Cerebellar cortex (tissue), 1 donor: ENCODE measurements around the gene DZIP1.
"Not testable (repeated sequence)": the region's sequence is repeated elsewhere in the genome, so short reads cannot be mapped to it uniquely, and the experiment has no call there.

Experiments
- DNase-seq: peaks from one replicate; pipeline ENCODE4 v3.0.0-alpha.2; 2015; ENCODE audit warnings: low spot score

DZIP1 gene

DNA sequence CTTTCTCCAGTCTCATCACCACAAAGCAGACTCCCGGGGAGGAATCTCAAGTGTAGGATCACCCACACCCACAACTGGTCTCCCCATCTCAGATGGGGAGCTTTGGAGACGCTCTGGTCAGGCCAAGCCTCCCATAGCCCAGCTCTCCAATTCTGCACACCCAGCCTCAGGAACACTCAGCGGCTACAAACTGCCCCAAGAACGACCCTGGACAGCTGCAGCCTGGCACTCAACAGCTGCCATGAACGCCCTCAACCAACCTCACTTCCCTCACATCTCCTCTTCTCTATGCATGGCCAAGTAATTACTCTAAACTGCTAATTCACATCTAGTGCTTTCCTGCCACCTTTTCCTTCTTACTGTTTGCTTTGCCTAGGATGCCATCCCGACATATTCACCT is 42.6 kb downstream of the DZIP1 start:
- no peak for DNase-seq

DNA sequence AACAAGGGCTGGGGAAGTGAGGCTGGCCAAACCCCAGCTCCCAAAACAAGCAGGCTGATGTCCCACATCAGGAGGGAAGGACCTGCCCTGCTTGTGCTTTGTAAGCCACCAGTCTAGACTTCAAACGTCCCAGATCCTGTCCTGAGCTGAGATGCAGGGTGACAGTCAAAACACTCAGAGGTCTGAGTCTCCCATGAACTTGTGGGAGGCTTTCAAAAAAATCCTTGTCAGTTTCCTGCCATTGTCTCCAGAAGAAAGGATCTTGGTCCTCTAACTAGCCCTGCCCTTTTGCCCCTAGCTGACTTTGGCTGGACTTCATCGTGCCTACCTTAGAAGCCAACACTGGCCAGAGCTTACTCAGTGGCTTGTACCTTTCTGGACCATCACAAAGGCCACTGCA is 43.3 kb downstream of the DZIP1 start:
- DNase-seq = no peak

DNA sequence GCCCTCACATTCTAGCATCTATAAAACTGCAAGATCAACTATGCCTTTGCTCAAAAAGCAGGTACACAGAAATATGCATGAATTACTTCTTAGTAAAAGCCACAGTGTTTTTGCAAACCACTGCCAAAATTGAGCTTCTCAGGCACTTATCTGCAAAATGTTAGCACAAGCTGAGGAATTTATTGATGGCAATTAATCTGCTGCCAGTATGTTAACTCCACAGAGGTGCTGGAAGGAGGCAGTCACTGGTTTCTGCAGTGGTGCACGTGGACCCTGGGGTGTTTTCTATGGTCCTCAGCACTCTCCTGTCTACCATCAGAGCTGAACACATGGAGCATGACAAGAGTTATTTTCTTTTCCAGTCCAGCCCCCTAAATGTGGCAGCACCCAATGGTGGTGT is 47.8 kb downstream of the DZIP1 start:
- DNase-seq = no peak

DNA sequence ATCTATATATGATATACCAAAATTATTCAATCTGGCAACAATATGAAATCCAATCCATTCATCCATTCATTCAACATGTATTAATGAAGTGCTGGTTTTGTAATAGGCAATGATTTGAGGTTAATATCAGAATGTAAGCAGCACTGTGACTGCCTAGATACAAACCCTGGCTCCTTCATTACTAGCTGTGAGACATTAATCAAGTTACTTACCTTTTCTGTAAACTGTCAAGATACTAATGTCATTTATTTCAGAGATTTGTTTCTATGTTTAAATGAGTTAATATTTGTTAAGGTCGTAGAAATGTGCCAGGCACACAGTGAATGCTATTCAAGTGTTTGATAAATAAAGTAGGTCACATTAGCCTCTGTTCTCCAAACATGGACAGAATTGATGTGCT is 51.0 kb downstream of the DZIP1 start:
- no peak for DNase-seq

DNA sequence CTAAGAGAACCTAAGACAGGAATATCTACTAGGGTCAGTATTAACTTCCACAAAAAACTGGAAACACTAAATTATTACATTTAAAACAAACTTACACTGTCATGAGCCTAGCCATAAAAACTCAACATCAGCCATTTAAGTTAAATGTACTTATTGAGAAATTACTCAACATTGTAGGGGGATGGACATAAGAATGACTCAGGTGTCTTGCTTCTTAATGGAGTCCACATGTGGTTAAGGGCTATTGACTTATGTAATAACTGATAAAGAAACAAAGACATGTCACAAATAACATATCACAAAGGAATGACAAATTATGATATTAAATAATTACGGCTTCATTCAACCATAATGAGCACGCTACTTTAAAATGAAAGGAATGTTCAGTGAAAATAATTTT is 55.8 kb downstream of the DZIP1 start:
- DNase-seq = no peak

DNA sequence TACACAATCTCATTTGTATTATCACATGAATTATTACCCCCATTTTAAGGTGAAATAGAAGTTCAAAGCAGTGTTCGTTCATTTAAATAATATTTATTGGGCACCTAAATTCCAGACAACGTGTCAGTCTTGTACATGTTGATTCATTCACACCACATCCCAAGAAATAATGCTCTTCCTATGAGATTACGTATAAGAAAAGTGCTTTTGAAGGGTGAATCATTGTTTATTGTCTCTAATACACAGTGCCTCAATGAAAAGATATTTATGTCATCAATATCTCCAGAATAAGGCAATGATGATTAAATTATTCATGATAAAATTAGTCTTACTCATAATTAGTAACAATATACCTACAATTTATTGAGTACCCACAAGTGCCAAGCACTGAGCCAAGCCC is 56.4 kb downstream of the DZIP1 start:
- no peak for DNase-seq

DNA sequence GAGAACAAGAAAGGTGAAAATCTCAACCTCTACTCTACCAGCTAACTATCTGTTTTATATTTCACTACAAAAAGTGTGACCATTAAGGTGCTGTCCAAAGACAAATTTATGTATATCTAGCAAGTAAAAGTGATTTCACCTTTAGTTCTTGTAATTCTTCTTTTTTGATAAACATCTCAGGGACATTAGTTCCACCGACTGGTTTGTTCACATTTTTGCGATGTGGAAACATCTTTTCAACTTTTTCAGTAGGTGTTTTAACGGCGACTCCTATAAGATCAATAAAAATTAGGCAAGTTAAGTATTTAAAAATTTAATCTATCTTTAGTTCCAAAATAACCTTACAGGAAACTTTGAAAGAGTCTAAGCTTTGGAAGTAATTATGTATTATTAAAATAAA is 58.6 kb downstream of the DZIP1 start:
- DNase-seq = no peak

DNA sequence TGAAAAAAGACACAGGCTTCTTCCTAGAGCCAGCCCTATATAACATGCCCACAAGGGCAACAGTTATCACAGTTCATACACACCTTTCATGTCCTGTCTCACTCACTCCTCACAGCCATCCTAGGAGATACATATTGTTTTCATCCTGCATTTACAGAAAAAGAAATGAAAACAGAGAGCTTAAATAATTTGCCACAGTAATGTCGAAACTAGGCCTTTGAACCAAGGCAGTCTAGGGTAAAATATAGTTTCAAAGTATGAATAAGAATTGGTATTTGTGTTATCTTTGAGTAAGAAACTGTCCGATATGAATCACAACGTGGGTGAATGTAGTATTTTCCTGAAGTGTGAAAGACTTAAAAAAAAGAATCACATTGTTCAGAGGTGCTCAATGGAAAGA is 65.2 kb downstream of the DZIP1 start:
- DNase-seq = no peak

DNA sequence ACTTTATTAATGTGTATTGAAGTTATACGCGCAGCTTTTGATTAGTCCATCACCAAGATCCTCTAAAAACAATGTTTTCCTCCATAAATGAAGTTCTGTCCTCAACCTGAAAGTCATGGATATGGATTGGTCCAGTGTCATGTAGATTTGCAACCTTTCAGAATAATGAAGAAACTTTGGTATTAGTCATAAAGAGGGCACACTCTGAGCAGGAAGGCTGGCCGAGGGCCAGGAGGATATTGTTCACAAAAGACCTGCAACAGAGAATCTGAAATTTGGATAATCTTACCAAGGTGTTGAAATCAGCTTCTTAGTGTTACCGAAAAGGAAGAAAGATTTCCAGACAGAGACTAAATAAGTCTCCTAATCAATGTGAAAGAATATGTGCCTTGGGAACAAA is 71.3 kb downstream of the DZIP1 start:
- no peak for DNase-seq

DNA sequence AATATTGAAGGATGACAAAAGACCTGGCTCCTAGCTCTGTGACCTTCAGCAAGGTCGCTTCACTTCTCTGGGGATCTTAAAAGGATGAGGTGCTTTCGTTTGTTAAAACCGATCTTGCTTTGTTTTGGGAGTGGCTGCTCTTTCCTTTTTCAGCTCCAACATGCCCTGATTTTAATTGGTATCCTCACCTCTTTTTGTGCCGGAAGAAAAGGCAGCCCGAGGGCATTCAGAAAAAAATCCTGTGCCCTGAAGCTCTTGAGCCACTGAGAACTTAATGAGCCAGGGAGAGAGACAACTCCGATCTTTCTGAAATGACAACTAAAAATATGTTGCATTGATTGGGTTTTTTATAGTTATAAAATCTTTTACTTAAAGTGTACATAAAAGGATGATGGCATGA is 72.6 kb downstream of the DZIP1 start:
- no peak for DNase-seq

DNA sequence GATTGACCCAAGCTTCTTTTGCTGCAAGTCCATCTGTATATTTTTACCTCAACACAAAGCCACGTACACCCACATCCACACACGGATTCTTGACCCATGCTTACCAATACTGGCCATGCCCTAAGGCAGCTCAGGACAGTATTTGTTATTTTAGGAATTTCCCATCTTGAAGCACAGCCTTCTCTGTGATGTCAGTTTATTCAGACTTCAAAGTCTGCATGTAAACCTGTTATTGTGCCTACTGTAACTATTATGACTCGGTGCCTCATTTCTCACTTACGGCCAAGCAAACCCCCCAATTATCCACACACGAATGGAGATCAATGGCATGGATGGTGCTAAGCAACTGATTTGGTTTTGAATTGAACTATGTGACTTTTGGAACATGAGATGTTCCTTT is 74.5 kb downstream of the DZIP1 start:
- DNase-seq = no peak

DNA sequence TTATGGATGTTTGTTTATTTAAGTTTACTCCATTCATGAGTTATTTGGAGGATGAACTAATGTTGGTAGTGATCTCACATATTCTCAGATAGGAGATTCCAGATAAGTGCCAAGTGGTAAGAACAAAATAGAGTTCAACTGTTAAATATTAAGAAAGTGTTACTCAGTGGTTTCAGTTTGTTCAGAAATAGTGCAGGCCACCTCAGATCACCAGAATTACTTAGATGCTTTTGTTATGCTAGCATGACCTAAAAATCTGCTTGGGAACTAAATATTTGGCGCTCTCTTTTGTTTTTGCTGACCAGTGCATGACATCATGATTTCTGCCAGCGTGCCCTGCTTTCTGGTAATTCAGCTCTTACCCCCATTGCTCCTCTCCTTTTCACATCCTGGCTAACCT is 76.4 kb downstream of the DZIP1 start:
- no peak for DNase-seq

DNA sequence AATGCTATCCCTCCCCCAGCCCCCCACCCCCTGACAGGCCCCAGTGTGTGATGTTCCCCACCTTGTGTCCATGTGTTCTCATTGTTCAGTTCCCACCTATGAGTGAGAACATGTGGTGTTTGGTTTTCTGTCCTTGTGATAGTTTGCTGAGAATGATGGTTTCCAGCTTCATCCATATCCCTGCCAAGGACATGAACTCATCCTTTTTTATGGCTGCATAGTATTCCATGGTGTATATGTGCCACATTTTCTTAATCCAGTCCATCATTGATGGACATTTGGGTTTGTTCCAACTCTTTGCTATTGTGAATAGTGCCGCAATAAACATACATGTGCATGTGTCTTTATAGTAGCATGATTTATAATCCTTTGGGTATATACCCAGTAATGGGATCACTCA is 78.7 kb downstream of the DZIP1 start:
- not testable (repeated sequence) for DNase-seq

DNA sequence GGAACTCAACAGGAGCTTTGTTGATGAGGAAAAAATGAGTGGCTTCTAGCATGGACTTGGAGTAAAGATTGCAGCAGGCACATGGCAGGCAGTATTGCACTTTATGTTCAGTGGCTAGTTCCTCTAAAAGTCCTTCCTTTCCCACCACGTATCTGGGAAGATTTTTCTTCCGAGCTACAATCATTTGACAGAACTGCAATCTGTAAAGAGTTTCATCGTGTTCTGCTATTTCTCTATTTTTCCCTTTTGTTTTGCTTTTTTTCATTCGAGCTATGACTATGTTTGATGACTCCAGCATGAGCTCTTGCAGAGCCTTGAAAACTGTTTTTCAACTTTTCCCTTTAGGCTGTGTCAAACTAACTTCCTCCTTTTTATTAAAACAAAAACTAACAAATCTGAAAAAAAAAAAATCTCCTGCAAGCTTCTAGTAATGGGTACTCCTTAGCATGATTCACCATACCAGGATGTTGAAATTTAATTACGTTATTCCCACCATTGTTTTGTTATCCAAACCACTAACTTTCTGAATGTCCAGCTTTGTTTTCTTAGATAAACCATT is 79.7 kb downstream of the DZIP1 start:
- DNase-seq = no peak

DNA sequence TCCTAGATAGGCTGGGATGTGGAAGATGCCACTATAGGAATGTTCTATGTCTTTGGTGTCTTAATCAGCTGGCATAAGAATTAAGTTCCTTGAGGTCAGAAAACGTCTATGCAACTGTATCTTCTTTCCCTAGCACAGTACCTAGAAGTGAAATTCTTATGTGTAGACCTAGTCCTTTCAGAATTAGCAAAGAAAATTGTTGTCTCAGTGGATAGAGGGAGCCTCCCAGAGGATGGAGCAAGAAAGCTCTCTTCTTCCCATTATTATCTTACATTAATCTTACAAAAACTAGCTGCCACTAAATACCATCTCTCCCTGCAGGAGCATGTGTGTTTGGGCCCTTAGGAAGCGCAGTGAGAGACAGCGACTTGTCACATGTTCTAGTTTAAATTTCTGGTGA is 80.4 kb downstream of the DZIP1 start:
- DNase-seq = no peak

DNA sequence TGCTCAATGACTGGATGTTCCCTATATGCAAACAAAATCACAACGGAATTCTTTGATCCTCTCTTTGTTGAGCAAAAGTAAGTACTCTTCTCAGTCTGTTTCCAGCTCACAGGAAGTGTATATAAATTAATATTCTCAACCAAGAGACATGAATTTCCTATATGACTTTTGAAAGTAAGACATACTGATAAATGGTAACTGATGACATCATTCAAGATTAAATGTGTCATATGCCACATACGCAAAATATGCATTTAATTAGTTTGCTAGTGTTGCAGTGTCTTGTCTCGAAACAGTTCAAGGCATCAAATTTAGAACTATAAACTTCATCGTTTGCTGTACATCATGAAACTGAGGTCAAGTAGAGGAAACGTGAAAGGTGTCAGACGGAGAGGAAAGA is 84.1 kb downstream of the DZIP1 start:
- DNase-seq = no peak

DNA sequence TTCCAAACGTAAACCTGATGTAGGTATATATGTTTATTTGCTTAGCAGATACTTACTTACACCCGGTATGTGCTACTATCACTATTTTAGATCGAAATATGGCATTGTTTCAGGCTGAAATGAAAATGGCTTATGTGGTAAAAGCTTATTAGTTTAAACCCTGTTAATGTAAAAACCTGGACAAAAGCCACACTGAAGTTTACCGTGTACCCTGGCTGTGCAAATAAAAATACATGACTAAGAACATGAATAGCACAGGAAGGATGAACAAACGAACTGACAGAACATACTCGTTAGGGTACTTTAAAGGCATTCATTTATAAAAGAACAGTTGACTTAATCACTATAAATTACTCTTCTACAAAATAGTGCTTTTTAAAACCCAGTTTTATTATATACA is 85.4 kb downstream of the DZIP1 start:
- no peak for DNase-seq

DNA sequence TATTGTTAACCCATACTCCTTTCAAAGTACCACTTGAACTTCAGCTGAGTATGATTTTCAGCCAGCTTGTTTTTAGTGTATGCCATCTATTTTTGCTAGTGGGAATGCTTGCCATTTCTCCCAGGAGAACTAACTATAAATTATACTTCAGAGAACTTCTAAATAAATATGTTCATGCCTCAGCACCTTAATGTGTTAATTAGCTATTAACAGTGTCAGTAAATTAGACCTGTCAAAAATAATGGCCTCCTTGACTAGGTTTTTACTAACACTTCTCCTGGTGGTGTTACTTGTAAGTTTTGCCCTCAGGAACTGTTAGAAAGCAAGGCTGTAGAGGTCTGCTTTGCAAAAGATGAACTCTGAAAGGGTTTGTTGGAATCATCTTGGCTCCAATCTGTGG is 87.5 kb downstream of the DZIP1 start:
- DNase-seq = no peak

DNA sequence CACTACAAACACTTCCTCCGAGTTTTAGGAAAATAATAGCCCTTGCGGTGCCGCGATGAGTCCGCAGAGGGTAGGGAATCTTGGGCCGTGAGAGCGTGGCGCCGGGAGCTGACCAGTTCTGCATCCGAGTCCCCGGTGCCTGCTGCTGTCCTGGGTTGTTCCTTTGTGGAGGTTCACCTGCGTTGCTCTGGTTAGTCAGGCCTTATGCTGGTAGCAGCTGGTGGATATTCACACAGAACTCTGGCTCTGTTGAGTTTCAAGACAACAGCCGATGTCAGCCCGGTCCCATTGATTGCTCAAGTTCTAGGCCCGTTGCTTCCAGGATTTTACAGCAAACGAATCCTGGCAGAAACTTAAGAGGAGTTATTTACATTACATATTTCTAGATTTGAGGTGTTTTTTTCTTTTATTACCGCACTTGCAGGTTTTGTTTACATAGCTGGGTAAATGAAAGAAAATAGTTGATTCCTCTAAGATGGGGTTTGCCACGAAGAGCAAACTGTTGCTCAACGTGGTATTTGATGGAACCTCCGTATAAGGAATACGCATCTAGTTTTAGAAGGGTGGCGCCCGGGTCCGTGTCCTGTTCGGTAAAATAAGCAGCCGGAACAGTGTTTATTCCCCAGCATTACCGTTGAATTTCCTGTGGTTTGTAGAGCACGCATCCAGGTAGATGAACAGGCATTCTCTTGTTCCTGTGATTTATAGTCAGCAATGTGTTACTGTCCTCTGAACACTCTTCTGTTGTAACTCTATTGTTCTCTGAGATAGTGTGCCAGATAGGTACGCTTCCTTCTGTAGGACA is 90.7 kb downstream of the DZIP1 start:
- no peak for DNase-seq

DNA sequence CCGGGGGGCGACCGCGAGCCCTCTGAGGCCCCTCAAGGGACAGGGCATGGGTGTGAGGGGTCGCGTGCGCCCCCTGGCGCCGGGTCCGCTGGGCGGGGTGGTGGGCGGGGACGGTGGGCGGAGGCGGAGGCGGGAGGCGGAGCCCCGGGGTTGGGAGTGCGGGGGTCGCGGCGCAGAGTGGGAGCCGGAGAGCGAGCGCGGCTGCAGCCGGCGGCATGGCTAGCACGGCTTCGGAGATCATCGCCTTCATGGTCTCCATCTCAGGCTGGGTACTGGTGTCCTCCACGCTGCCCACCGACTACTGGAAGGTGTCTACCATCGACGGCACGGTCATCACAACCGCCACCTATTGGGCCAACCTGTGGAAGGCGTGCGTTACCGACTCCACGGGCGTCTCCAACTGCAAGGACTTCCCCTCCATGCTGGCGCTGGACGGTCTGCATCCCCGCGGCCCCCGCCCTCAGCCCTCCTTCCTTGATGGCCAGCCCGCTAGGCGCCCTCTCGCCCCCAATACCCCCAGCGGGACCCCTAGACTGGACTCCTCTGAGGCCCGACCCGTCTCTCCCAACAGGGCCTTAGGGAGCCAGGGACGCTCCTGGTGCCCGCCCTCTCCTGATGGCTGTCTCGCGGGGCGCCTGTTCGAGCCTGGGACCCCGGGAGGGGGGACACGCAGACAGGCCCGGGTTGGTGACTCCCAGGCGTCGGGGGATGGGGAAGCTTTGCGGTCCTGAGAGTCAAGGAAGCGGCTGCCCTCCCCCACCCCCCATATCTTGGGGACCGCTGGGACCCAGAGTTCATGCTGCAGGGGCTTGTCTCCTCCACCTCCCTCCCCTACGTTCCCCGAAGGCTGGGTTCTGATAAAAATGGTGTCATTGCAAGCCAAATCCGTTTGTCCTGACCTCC is 91.7 kb downstream of the DZIP1 start, which contains the start of gene CLDN10:
TSS of gene CLDN10 (plus strand) at position 182 of the 903 bp plus-strand sequence. CDS start at position 216, 34 bp downstream.
- no peak for DNase-seq

DNA sequence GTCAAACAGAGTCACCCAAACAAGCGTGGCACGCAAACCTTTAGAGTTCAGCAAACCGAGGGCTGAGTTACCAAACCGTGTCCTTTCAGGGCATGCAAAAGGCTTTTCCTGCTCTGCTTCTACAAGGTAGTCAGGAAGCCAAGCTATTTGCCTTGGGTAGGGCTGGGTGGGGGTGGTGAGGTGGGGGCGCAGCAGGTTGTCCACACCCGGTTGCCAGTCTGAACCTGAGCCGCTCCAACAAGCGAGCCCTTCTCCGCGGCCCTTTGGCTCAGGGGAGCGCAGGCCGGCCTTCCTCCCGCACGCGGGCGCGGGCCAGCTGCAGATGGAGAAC is 92.3 kb downstream of the DZIP1 start:
- DNase-seq = no peak

DNA sequence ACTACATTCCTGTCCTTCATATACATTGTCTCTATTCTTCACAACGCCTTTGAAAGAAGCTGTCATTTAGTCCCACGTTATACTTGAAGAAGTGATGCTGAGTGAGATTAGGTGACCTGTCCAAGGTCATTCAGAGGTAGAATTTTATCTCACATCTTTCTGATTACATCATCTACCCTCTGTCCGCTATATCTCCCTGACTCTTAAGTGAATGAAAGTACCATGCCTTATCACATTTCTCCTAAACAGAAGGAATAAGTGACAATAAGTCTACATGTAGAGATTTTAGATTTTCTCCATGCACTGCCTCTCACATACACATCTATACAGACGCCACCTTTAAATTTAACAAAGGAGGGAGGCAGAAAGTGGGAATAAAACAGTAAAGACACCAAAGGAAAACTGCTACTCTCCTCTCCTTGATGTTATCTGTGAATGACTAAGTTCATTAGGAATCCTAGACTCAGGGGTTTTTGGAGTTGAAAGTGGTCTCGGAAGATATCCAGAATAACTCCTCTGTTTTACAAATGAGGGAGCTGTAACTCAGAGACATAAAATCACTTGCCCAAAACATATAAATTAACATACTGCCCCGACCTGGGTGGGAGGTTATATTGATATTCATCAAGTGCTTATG is 96.9 kb downstream of the DZIP1 start:
- no peak for DNase-seq

DNA sequence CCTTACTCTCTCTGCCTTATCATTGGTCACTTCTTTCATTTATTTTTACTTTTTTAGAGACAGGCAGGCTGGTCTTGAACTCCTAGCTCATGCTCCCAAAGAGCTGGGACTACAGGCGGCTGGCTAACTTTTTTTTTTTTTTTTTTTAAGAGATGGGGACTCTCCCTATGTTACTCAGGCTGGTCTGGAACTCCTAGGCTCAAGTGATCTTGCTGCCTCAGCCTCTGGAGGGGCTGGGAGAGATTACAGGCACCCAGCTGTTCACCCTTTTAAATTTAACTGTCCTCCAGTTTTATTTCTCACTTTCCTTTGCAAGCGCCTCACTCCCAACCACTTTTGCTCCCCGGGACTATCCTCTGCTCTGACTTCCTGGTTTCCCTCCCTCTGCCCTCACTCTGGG is 97.6 kb downstream of the DZIP1 start:
- no peak for DNase-seq
